Measurements from ENCODE around the gene RAB30.

RAB30 gene

GRCh38 chr11:83007909-83008580 is 63.7 kb downstream of the RAB30 start:
- peak; percentile 82 for DNase-seq

DNA sequence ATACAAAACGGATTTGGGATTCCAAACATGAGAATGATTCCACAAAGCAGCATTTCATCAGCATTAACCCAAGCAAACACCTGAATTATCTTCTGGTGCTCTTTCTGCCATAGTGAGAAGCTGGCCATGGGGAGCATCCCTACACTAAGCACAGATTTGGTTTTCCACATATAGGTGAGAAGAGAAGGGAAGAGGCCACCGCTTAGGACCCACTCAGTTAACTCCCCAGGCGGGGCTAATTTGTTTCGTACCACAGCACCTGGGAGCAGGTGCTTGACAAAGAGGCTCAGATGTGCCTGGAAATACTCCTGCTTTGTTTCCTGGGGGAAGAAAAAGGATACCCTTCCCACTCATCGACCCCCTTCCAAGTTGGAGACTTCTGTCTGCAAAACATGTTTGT is 64.2 kb downstream of the RAB30 start:
- no peak for DNase-seq

DNA sequence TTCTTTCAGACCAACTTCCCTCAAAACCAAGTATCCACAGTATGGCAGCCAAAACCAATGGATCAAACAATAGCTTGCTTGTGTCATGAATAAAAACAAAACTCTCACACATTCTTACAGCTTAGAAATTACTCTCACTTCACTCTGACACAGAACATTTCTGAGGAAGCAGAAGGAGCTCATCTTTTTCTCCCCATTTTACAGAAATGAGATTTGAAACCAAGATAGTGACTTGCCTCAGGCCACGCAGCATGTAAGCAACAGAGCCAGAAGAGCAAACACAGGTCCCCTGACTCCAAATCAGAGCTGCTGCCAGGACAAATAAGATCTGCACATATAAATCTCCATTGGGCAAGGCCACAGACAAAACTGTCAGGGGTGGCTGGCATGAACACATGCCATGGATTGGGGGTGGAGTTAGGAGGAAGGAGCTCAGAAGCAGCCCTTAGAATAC is 64.8 kb downstream of the RAB30 start:
- DNase-seq: no peak

DNA sequence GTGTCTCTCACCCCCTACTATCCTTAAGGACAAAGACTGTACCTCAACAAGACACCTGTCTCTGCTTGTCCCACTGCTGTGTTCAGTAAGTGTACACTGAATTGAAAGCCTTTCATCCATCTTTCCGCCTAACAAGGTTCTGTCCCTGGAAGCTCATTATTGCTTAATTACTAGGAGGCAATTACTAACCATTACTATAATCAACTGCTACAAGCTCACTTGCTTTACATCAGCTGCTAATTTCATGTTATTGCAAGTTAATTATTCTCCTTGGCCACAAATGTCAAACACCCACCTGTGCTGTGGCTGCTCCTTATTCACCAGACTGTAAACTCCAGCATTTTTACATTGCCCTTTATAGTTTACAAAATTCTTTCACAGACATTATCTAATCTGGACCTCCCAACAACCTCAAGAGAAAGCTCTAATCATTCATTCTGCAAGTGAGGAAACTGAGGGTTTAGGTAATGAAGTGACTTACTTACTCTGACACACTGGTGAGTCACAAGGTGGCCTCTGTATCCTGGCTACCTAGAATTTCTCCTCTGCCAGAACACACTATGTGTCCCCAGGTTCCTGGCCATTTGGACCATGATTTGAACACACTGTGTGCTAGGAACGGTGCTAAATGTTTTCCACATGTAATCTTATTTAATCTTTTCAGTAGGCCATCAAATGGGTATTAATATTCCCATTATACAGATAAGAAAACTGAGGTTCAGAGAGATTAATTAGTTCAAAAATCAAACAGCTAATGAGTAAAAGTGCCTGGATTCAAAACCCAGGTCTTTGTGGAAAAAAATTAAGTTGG is 66.7 kb downstream of the RAB30 start:
- DNase-seq: no peak

GRCh38 chr11:83002522-83002921 is 69.2 kb downstream of the RAB30 start:
- DNase-seq: no peak

GRCh38 chr11:83002053-83002452 is 69.6 kb downstream of the RAB30 start:
- DNase-seq: peak; percentile 77

DNA sequence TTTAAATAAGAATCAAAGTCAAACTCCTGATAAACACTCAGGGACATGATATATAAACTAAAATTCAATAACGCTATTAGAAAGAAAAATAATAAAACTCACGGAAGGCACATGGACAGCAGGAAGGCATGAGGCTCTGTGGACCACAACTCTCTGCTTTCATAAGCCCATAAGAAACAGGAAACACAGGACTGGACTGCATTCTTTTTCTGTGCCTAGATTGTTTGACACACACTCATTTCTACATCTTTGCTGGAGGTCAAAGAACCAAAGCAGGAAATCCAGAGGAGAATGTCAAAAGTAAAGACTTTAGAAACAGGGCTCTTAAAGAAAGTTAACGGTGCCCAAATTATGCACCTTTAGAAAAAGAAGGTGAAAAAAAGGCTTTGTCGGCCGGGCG is 71.3 kb downstream of the RAB30 start:
- no peak for DNase-seq

DNA sequence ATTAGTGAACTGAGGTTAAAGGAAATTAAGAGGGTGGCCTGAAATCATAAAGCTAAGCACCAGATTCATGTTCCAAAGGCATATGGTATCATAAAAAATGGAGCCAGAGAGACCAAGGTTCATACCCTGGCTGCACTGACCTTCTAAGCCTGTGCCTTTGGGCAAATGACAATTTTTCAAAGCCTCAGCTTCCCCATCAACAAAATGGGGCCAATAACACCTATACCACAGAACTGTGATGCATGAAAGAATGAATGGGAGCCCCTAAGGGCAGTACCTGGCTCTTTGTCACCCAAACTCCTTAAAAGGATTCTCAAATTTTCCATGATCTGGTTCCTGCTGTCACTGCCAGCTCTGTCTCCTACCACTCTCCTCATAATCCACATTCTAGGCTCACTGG is 72.5 kb downstream of the RAB30 start:
- DNase-seq: no peak

GRCh38 chr11:82998697-82999096 is 73.0 kb downstream of the RAB30 start:
- DNase-seq: no peak

GRCh38 chr11:82996966-82997606 is 74.6 kb downstream of the RAB30 start:
- DNase-seq: peak; percentile 76

- DNase-seq: peak; percentile 69
Observed at GRCh38 chr11:82995754-82996398, 75.8 kb downstream of the RAB30 start.

DNA sequence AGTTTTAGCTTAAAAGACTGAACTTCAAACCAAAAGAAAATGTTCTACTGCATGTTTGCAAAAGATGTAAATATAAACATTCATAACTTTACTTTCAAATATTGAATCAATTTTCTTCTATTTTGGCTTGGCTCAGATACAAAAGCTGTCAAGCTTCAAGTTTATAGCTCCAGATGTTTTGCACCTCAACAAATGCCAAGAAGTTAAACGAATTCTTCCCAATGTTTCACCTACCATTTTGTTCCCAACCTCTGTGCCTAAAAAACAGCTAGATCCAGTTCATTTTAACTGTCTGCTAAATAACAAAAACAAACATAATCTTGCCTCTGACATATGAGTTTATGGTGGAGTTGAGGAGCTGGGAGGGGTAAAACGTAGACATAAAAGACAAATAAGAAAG is 76.5 kb downstream of the RAB30 start:
- no peak for DNase-seq

DNA sequence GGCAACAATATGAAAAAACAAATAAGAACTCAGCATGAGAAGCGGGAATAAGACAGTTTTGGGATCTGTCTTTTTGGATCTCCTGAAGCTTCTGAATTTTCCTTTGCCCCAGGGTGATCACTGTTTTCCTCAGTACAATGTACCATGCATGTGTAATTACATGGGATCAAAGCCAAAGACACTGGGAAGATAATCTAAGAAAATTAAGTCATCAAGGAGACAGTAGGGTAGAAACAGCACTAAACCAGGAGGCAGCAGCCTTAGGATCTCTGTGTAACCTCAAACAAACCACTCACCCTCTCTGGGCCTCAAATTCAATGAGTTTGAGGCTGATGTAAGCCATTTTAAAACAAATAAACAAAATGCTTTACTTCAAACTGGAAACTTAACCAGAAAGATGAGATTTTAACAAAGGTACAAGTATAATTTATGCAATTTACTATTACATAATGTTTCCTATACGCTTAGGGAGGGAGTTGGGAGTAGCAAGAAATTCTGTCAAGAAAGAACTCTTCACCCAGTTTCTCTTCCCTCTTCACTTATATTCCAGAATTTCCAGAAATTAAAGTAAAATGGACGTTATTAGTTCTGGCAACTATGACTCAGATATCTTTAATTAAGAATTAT is 77.0 kb downstream of the RAB30 start:
- no peak for DNase-seq

GRCh38 chr11:82992223-82992622 is 79.5 kb downstream of the RAB30 start:
- DNase-seq: no peak

GRCh38 chr11:82989628-82990404 is 81.9 kb downstream of the RAB30 start:
- no peak for DNase-seq

DNA sequence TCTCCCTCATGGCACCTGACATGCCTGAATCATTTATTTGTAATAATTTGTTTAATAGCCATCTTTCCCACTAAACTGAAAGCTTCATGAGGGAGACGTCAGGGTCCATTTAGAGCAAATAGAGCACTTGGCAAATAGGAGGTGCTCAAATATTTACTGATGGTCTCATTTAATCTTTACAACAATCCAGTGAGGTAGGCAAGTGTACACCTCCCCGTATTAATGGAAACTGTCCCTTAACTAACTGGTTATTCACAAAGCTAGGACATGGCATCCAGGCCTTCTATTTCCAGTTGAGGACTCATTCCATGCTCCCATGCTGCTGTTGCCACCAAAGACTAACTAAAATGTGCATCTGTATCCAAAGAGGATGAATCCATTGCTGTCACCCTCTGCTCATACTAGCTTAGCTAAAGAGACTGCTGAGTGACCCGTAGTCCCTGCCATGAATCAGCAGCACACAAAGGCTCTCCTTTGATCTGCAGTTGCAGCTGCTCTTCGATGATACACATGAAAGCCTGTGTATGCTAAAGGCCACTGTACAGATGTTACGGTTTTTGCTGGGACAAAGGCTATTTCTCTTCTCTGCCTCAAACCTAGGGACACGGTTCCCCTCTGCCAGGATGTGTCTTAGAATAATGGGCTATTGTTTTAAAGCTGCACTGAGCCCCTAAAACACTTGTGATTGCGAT is 82.6 kb downstream of the RAB30 start:
- DNase-seq: peak; percentile 67

- DNase-seq: no peak
Observed at GRCh38 chr11:82987997-82988396, 83.7 kb downstream of the RAB30 start.

DNA sequence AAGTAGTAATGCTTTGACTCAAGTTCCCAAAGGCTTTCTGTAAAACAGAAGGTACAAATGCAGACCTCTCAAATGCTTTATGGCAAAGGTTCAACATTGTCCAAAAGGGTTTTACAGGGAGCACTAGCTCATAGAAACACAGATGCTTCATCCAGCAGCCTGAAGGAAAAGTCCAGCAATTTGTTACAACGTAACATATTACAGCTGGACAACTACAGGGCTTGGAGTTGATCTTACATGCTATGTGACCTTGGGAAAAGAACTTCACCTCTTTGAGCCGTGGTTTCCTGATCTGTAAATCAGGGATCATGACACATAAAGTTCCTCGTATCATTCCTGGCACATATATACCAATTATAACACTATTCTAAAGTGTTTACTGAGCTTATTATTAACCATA is 85.3 kb downstream of the RAB30 start:
- no peak for DNase-seq

GRCh38 chr11:82981852-82982251 is 89.8 kb downstream of the RAB30 start:
- no peak for DNase-seq

GRCh38 chr11:82980947-82981346 is 90.8 kb downstream of the RAB30 start:
- no peak for DNase-seq

- DNase-seq: no peak
Observed at GRCh38 chr11:82980292-82980691, 91.4 kb downstream of the RAB30 start.

Measured in islet precursor cell (in vitro differentiated cells).